ENCODE results near the gene MRGPRD.

The MRGPRD gene

GRCh38 chr11:68966894-68967780 lies 13.6 kb downstream of the MRGPRD start:
- no peak for DNase-seq

- no peak for DNase-seq
Observed at GRCh38 chr11:68965901-68966853, 14.6 kb downstream of the MRGPRD start.

GRCh38 chr11:68963779-68964178 lies 17.0 kb downstream of the MRGPRD start:
- no peak for DNase-seq

- no peak for DNase-seq
Observed at GRCh38 chr11:68962527-68963250, 18.1 kb downstream of the MRGPRD start.

GRCh38 chr11:68961245-68961644 lies 19.5 kb downstream of the MRGPRD start:
- DNase-seq: no peak

- no peak for DNase-seq
Observed at GRCh38 chr11:68960294-68961071, 20.3 kb downstream of the MRGPRD start.

GRCh38 chr11:68959465-68960293 lies 21.1 kb downstream of the MRGPRD start:
- DNase-seq: no peak

- DNase-seq: no peak
Observed at GRCh38 chr11:68958211-68958610, 22.6 kb downstream of the MRGPRD start.

- DNase-seq: no peak
Observed at GRCh38 chr11:68956547-68957254, 24.1 kb downstream of the MRGPRD start.

GRCh38 chr11:68956142-68956541 lies 24.6 kb downstream of the MRGPRD start:
- no peak for DNase-seq

- DNase-seq: no peak
Observed at GRCh38 chr11:68955607-68955958, 25.2 kb downstream of the MRGPRD start.

- DNase-seq: no peak
Observed at GRCh38 chr11:68954836-68955606, 25.8 kb downstream of the MRGPRD start.

- no peak for DNase-seq
Observed at GRCh38 chr11:68950762-68951161, 30.0 kb downstream of the MRGPRD start.

- no peak for DNase-seq
Observed at GRCh38 chr11:68950270-68950669, 30.5 kb downstream of the MRGPRD start.

- DNase-seq: no peak
Observed at GRCh38 chr11:68948935-68949334, 31.9 kb downstream of the MRGPRD start.

- no peak for DNase-seq
Observed at GRCh38 chr11:68948496-68948895, 32.3 kb downstream of the MRGPRD start.

GRCh38 chr11:68947151-68947550 lies 33.6 kb downstream of the MRGPRD start:
- no peak for DNase-seq

- no peak for DNase-seq
Observed at GRCh38 chr11:68946416-68947090, 34.2 kb downstream of the MRGPRD start.

GRCh38 chr11:68942751-68943271 lies 38.0 kb downstream of the MRGPRD start:
- no peak for DNase-seq

Data from NCI-H187 (cell line).